Measurements from ENCODE around the gene NR2F1-AS1. TPM values are rescaled to one million over a fixed set of nuclear protein-coding genes. Genes with fewer than 3 reads are reported as not detected.

The NR2F1-AS1 gene
- total RNA-seq, 1 donor from 2014 or later = 1.8 TPM

DNA sequence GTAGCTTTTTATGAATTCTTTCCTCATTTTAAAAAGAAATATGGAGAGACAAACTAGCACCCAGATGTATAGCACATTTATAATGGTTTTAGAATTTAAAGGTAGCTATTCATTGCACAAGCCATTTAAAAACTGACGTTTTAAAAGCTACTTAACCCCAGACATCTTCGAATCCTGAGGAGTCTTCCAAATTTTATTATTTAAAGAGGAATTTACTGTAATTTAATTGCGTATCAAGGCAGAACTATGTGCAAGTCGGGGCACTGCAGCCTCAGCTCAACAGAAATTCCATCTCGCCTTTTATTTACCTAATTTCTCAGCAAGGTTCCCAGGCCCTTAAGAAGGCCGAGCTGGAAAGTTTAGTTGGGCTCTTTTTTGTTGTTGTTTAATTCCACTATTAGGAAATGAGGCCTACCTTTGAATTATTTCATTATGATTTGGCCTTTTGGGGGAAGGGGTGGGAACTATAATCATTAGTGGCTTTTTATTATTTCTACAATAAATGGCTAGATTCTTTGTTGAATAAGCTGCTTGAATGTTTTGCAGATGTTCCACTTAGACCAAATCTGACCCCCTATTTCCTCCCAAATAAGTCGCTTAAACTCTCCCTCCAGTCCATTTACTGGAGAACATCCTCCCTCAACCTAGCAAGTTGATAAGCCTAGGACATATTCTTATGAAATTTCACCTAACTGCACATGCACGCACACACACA, 22.2 kb upstream of the NR2F1-AS1 start:
- no peak for DNase-seq (ENCODE audit: low read depth)

- no peak for DNase-seq (ENCODE audit: low read depth)
Observed at GRCh38 chr5:93602241-93603077, 21.4 kb upstream of the NR2F1-AS1 start.

DNA sequence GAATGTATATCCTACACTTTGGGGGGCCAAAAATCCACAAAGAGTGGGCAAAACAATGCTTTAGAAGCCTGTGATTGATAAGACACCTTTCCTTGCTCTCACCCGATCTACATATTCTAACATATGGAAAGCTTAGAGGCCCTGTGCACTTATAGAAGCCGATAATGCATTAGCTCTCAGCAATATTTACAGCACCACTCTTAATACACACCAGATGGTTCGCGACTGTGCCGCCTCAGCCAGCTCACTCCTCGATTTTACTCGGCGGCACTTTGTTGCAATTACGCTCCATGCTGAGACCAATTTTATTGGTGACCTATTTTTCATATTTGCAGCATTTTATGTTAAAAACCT, 20.8 kb upstream of the NR2F1-AS1 start:
- no peak for DNase-seq (ENCODE audit: low read depth)

GRCh38 chr5:93601071-93601801, 20.2 kb upstream of the NR2F1-AS1 start:
- no peak for DNase-seq (ENCODE audit: low read depth)

- DNase-seq (ENCODE audit: low read depth) = peak; percentile 59
Observed at GRCh38 chr5:93600409-93601070, 19.5 kb upstream of the NR2F1-AS1 start.

GRCh38 chr5:93599399-93600120, 18.5 kb upstream of the NR2F1-AS1 start:
- no peak for DNase-seq (ENCODE audit: low read depth)

DNA sequence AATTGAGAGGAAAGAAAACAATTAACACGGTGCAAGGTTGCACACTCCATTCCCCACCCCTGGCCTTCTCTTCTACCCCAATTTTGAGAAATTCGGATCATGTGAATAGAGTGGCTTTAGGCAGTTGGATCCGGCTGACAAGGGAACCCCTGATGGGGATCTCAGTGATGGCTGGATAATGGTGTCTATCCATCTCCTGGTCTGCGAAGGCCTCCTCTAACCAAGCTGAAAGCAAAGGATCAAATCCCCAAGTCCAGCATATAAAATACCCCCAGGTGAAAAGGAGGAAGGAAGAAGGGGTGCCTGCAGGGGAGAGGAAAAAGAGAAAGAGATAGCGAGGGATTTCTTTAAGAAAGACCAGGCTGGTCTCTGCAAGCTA, 18.0 kb upstream of the NR2F1-AS1 start:
- DNase-seq (ENCODE audit: low read depth) = no peak

GRCh38 chr5:93598091-93599000, 17.3 kb upstream of the NR2F1-AS1 start:
- no peak for DNase-seq (ENCODE audit: low read depth)

DNA sequence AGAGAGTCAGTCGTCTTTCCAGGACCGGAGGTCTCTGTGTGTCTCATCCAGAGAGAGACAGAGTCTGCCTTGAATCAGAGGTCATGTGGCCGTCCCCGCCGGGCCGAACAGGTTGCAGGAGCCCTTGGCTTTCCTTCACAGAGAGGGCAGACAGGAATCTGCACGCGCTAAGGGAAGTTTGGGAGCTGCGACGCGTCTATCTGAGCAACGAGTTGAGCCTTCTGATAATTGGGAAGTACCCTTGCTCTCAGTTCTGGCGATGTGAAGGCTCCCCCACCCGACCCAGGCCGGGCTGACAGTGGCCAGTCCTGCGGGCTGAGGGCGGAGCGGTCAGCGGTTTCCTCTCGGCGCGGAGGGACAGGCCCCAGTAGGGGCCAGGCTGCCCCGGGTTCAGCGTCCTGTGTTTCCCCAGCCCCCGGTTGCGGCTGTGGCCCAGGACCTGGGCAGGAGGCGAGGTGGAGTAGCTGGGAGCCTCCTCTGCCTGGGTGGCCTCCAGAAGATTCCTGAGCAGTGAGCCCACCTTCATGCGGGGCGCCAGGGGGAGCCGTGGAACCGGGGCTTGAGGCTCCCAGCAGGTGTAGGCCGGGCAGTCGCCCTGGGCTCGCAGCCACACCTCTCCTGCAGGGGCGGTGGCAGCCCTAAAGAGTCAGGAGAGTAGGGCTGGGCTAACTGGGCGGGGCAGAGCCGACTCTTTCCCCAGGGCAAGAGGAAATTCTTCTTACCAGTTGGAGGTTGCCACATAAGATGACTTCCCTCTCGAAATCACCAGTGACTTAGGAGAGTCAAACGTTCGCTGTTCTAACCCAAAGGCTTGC, 15.9 kb upstream of the NR2F1-AS1 start:
- DNase-seq (ENCODE audit: low read depth) = no peak

- DNase-seq (ENCODE audit: low read depth) = no peak
Observed at GRCh38 chr5:93596310-93596675, 15.3 kb upstream of the NR2F1-AS1 start.

- no peak for DNase-seq (ENCODE audit: low read depth)
Observed at GRCh38 chr5:93595420-93596147, 14.6 kb upstream of the NR2F1-AS1 start.

- DNase-seq (ENCODE audit: low read depth) = no peak
Observed at GRCh38 chr5:93594591-93595419, 13.8 kb upstream of the NR2F1-AS1 start.

DNA sequence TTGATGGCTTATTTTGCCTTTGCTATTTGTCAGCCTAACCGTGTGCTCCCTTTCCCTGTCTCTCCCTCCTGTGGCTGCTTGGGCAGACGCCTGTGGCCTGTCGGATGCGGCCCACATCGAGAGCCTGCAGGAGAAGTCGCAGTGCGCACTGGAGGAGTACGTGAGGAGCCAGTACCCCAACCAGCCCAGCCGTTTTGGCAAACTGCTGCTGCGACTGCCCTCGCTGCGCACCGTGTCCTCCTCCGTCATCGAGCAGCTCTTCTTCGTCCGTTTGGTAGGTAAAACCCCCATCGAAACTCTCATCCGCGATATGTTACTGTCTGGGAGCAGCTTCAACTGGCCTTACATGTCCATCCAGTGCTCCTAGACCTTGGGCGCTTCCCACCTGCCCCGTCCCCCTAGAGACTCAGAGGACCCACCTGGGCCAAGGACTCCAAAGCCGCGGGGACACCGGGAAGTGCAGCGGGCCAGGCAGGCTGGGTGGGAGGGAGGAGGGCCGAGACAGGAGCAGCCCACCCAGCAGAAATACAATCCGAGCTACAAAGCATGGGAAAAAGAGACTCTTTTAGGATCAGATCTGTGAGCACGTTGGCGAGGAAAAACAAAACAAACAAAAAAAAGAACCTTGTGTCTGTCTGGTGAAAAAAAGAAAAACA, 12.6 kb upstream of the NR2F1-AS1 start:
- no peak for DNase-seq (ENCODE audit: low read depth)

DNA sequence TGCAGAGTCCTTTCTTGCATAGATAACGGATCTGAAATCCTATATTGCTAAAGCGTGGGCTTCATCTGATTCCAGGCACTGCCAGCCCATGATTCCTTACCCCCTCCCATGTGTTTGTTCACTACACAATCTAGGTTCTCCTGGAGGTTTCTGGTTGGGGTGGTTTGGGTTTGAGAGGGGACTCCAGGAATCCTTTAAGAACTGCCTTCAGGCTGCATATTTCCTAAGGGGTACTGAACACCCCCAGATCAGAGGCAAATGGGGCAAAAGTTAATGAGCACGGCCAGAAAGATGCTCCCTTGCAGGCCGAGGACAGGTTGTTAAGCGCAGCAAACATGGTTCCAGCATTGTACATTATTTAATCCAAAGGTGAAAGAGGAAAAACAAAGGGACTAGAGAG, 11.9 kb upstream of the NR2F1-AS1 start:
- no peak for DNase-seq (ENCODE audit: low read depth)

- DNase-seq (ENCODE audit: low read depth) = no peak
Observed at GRCh38 chr5:93591323-93591945, 10.4 kb upstream of the NR2F1-AS1 start.

DNA sequence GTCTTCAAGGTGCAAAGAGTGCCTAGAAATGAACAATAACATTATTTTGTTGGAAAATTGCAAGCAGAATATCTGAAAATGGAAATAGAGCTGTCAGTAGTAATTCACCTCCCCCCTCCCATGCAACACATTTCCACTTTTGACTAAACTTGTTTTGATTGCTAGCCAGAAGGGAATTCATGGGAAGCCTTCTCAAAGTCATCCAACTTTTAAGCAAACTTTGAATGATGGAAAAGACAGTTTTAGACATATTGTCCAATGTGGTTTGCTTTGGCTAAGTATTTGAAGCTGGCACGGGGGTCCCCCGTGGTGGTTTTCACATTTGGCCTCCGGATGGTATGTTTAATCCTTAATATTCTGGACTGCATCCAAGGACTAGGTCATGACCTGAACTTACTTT, 9.5 kb upstream of the NR2F1-AS1 start:
- DNase-seq (ENCODE audit: low read depth) = no peak

GRCh38 chr5:93589829-93590215, 8.8 kb upstream of the NR2F1-AS1 start:
- no peak for DNase-seq (ENCODE audit: low read depth)

Data from renal cortical epithelial cell (primary cell).